HG02885 (cell line): ENCODE results near the gene XRCC3.

Source experiments
- ATAC-seq: cut with Tn5 transposase; IDR thresholded peaks from one replicate; pipeline ENCODE4 v1.9.1; 2021; ENCODE audit warnings: mild to moderate bottlenecking; ENCODE audit not compliant: unreplicated experiment, poor library complexity

Gene XRCC3

DNA sequence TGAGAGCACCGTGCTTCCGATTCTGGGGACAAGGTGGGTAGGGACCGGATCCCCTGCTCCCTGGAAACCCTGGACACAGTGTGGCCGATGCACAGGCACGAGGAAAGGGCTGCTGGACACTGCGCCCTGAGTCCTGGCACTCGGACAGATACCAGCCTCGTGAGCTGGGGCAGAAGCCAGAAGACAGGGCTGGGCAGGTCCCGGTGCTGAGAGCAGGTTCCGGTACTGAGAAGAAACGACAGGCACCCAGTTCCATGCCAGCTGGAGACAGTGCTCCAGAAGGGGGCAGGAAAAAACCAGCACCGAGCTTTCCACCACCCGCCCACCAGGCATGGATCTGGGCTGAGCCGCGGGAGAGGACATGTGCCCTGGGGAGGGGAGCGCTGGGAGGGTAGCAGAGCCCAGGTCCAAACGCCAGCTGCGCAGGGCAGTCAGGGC is 6.5 kb downstream of the XRCC3 start:
- no peak for ATAC-seq

DNA sequence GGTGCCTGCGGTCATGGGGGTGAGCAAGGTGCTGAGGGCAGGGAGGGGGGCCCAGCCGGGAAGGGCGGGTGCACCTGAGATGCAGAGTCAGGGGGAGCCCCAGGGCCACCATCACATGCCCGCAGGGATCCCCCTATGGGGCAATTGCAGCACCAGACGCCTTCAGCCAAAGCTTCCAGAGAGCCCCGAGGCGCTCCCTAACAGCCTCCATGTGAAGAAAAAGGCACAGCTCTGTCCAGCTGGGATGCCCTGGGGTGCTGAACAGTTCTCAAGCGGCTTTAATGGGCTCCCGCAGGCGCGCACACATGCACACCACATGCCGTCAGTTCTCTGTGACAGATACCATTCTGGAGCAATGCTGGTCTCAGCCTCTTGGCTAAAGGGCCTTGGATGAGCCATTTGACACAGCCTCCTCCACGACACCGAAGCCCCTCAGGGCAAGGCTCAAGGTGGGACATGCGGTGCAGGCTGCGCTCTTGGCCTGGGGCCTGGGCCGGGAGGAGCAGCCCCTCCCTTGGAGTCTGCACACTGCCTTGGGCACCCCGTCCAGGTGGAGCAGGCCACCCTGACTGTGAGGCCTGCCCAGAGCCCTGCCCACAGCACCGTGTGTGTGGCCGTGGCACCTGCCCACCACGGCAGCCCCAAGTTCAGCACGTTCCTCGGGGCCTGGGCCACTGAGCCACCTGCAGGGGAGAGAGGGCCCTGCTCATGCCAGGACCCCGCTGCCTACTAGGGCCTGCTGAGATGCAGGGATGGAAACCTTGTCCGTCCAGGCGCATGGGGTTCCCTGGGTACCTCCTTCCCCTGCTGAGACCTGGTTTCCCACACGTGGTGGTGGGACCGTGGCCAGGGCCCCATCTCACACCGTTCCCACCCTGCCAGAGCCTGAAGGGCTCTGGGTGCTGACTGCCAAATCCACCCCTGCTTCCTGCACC is 7.7 kb downstream of the XRCC3 start:
- no peak for ATAC-seq

DNA sequence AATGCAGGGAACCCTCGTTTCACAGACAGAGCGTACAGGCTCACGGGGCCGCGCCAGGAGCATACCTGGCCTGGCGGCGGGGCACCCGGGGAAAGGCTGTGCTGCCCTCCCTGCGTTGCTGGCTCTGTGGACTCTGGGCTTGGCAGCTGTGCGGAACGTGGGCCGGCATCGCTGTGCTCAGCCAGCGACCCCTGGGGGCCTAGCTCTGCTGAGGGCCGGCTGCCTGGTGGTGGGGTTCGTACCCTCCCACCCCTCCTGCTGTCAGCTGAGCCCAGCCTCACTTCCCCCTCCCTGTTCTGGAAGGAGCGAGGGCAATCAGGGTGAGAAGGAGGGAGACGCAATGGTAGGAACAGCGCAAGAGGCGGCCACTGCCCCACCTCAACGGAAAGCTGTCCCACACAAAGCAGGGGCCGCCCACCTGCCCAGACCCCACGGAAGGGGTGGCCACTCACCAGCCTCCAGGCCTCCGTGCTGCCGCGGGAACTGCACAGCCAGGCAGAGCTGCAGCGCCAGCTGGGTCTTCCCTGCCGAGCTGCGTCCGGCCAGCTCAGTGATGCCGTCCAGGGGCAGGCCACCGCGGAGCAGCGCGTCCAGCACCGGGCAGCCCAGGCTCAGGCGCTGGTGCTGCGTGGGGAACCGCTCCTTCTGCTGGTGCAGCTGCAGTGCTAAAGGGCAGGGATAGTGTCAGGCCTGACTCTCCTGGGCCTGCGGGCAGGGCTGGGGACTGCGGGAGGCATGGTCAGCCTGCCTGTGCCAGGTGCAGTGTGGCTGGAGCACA is 8.5 kb downstream of the XRCC3 start:
- no peak for ATAC-seq

DNA sequence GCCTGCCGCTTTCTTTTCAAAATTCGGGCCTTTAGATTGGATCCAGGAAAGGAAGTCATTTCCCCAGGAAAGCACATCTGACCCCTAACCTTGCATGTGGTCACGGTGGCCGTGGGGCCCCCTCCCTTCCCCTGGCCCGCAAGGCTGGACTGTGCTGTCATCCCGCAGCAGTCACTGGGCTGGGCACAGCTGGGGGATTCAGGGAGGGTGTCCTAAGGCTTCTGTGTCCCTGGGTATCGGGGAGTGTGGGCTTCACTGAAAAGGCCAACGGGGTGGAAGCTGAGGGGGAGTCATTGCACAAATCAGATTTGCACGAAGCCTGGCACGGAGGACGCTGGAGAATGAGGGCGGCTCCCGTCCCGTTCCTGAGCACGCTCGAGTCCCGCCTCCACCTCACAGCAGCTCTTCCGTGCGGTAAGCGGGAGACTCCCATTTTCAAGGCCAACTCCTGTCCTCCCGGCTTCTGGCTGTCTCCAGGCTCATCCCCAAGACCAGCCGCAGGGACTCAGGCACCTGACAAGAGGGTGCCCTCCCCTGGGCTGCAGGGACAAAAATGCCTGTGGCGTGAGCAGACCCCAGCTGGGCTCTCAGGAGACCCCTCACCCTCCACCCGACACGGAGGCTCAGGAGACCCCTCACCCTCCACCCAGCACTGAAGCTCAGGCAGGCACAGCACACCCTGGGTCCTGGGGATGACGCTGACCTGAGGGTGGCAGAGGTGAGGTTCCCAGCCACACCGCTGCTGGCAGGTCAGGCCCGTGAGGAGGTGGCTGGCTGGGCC is 9.6 kb downstream of the XRCC3 start:
- no peak for ATAC-seq

DNA sequence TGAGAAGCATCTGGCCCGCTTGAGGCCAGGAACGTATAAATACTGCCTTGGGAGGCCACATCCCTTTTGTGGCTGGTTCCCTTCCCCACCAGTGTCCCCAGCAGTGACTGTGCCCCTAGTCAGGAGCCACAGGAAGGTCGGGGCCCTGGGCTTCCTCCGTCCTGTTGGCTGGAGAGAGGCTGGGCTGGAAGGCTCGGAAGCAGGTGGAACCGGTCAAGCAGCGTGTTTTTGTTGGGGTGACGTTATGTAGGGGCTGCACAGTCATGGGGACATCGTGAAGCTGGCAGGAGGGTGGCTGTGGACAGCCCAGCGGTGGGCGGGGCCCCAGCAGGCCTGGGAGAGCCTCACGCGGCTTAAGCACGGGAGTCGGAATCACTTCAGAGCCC is 10.1 kb downstream of the XRCC3 start:
- no peak for ATAC-seq

DNA sequence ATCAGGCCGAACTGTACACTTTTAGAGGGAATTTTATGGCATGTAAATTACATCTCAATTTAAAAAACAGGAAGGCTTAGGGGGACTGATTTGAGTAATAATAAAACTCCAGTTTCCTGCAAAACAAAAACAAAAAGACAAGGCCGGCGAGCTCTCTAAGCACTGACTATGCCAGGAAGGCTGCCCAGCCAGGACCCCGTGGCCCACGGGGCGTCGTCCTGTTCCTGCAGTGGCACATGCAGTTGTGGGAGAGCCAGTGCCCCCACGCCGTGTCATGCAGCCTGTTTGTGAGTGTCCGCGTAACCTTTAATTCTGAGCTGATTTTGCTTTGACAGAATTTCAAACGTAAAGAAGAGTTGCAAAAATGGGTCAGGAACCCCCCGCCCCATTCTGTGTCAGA is 10.5 kb downstream of the XRCC3 start:
- ATAC-seq = no peak

DNA sequence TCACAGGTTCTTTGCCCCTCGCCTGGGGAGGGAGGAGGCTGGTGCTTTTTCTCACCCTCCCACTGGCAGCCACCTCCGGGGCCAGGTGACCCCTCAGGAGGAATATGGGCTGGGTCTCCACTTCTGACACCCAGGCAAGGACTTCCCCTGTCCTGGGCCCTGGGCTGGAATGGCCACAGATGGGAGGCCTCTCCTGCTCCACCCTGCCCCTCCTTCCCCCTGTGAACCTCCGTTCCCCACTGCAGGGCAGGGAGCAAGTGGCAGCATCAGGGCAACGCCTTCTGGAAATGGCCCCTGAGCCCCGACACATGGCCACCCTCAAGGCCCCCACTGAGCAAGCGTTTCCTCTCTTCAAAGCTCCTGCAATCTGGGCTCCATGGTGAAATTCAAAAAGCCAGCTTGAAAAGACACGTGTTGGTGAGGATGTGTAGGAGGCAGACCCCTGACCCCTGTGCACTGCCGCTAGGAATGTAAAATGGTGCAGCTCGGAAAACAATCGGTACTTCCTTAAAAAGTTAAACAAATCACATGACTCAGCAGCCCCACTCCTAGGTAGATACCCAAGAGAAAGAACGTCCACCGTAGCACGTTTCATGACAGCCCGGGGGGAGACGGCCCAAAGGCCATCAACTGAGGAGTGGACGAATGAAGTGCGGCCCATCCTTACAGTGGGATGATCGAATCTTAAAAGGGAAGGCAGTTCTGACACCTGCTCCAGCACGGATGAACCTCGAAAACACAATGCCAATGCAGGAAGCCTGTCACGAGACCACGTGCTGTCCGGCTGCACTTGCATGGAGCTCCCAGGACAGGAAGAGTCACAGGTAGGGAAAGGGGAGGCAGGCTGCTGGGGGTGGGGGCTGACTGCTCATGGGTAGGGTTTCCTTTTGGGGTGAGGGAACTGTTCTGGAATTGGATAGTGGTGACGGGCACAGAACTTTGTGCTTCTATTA is 11.5 kb downstream of the XRCC3 start:
- ATAC-seq = no peak

DNA sequence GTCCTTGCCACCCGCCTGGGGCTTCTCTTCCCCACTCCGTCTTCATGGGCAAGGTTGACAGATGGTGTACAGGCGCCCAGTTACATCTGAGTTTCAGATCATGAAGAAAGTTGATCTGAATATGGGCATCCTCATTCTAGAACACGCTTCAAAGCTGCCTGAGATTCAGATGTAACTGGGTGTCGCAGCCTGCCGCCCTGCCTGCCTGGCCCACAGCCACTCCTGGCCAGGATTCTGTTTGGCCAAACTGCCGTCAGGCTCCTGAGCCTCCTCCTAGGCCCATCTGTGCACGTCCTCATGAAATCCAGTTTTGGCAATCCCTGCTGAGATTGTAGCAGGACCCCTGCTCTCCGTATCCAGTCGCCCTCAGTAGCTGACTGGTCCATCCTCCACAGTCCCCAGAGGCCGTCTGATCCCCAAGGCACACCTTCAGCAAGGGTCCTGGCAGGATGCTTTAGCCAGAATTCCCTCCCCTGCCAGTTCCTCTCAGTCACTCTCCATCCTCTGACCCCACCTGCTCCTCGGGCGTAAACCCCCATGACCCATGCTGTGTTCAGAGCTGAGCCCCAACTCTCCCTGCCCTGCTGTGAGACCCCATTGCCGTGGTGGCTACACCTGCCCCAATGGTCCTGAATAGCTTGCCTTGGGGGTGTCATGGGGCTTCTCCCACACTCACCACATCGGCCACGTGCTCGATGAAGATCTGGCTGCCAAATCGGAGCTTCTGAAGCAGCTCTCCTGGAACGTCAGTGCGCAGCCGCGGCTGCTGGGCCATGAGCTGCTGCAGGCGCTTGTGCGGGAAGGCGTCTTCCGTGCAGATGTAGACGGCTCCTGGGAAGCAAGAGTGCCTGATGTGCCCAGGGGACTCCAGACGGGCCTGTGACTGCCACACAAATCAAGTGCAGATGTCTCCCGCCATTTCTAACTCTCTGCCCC is 12.5 kb downstream of the XRCC3 start:
- no peak for ATAC-seq

DNA sequence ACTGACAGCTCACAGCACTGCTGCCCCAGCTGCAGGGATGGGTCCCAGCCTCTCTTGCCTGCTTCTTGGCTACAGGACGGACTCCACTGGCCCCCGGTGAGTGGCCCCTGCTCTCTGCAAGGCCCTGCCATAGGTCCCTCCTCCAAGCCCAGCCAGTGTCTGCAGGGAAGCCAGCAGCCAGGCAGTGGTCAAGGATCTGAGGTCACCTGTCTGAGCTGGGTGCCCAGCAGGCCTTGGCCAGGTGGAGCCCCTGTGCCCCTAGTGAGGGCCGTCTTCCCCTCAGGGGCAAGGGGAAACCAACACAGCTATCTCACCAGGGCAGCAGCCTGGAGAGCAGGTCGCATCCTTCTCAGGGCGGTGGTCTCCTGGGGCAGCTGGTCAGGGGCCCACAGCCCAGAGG is 13.2 kb downstream of the XRCC3 start:
- no peak for ATAC-seq

DNA sequence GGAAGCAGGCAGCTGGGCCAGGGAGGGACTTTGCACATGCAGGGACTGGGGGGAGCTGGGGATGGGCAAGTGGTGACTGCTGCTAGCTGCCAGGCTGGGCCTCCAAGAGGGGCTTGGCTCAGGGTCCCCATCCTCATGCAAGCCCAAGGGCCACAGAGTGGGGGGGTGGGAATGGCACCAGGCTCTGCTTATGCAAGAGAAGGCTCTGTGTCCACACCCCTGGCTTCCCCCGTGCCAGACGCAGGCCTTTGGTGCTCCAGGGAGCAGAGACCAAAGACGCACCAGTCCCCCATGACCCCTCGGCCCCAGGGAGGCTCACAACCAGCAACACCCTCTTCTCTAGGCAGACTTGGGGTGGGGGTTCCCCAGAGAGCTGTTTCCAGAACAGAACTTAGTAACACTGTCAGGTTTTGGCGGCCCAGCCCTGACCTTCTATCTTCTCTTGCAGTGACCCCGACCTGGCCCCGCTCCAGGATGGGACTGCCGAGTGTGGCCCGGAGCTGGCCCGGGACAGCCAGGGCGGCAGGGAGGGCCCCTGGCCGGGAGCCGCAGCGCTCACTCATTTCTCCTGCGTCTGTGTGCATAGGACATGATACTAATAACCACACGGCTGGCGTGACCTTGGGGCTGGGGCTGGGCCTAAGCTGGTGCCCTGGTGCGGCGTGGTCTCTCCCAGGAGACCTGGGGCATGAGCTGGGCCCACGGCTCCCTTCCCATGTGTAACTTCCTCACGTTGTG is 14.3 kb downstream of the XRCC3 start:
- ATAC-seq = no peak

DNA sequence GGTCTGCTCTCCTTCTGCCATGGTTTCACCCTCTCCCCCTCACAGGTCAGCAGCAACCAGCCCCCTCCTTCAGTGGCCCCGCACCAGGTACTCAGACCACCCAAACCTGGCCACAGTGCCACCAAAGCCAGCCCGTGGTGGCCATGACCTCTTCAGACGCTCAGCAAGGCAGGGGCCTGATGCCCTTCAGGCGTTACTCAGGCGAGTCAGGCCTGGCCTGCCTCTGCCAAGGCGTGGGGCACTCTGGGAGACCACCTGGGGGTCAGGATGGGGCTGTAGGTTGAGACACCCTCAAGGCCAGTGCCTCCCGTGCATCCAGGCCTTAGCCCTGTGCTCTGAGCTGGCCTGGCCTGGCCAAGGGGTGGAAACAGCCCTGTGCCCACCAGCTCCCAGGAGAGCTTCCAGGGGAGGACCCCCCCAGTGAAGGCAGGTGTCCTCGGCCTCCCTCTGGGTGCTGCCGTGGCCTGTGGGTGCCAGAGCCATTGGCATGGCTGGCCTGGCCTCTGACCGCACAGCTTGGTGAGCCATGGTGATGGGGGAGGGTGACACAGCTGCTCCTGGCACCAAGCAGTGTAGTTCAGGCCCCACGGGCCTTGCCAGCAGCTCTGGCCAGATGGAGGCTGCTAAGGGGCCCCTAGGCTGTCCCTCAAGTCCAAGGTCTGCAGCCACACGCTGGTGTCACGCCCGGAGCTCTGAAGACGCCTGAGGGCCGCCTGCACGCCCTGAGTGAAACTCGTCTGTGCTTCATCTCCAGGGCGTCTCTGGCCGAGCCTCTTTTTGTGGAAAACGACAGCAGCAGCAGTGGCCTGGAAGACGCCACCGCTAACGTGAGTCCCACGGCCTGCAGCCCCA is 15.1 kb downstream of the XRCC3 start:
- ATAC-seq = no peak

DNA sequence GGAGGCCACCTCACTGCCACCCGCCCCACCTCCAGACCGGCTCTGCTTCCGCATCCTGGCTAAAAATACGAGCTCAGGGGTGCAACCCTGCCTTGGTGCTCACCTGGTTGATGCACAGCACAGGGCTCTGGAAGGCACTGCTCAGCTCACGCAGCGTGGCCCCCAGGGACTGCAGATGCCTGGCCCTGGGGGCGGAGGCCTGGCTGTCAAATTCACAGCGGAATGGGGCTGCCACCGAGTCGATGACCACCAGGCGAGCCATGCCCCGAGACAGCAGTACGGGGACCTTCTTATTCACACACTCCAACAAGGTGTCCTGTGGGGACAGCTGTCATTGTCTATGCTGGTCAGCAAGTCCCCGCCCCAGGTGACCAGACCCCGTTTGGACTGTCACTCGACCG is 16.0 kb downstream of the XRCC3 start:
- ATAC-seq = no peak

DNA sequence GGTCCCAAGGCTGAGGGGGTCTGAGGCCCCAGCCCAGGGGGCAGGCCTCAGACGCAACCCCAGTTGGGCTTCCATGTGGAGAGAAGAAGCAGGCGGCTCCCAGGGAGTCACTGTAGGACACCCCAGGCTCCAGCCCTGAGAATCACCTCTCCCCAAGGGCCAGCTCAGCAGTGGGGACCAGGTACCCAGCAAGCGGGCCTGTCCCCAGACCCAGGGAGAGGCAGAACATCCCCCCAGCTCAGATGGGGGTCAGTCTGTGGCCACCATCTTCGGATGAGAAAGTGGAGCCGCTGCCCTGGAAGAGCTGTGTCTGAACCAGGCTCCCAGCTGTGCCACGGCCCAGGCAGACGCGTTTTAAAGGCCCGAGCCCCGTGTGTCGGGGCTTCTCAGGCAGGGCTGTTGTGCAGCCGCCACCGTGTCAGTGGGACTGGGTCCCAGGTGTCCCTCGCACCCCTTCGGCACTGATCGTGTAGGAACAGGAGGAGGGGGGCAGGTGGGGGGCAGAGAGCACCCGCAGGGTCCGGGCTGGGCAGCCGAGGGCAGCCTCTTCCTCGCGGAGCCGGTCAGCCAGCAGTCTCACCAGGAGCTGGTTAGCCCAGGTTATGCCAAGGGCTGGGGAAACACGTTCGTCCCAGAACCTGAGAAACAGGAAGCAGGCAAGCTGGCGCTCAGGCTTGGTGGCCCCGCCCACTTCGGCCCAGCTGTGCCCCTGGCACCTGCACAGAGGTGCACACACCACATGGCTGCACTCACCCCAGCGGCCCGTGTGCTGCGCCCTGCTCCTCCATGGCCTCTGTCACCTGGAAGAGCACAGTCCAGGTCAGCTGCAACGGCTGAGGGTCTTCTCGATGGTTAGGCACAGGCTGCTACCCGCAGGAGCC is 16.6 kb downstream of the XRCC3 start:
- ATAC-seq = no peak

DNA sequence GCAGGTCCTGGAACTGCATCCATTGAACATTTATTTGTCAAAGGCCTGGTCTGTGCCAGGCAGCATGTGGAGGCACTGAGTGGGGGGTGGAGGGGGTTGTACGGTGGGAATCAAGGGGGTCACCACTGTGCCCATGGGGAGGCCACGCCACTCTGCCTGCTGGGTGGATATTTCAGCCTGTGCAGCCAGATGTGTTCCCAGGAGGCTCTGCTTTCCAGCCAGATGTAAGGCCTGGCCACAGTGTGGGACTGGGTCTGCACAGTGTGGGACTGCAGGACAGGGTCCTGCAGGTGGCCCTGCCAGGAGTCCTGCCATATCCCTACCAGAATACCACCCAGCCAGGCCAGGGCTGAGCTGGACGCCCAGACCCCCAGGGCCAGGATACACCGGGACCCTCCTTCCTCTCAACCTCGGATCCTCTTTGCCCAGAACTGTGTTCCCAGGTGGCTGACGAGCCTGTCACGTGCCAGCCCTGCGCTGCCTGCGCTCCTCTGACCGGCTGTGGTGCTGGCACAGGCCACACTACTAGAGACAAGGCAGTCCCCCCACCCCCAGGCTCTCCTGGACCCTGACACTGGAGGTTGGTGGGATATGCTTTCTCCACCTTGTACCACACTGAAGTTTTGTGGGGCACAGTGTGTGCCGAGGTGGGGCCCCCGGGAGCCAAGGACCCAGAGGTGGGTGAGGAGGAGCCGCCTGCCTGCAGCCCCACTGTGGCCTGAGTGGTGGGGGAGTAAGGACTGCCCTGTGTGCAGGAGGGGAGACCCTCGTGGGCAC is 17.5 kb downstream of the XRCC3 start:
- ATAC-seq = no peak

DNA sequence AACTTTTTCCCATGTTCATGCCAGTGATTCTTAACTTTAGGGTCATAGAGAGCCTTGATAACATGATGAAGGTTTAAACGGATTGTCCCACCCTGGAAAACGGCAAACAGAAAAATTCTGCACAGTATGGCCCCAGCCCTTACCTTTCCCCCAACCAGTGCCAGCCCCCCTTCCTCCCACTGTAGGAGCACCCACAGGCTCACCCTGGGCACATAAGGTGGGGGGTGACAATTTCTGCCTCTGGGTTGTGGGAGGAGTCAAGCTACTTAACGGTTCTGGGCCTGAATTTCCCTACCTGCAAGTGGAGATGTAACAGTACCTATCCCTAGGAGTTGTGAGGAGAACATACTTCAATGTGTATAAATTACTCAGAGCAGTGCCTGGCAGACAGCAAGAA is 18.0 kb downstream of the XRCC3 start:
- ATAC-seq = no peak
